CD4-positive, alpha-beta T cell (primary cell): ENCODE data around the gene TSPAN16. TPM values are rescaled to one million over a fixed set of nuclear protein-coding genes. Genes with fewer than 3 reads are reported as not detected.
"Not testable (repeated sequence)": the region's sequence is repeated elsewhere in the genome, so short reads cannot be mapped to it uniquely, and the experiment has no call there.

Experiments
- ATAC-seq: fragments of 200-7000 bp; cut with Tn5 transposase; one replicate; pipeline ENCODE4 v1.10.0; 2022; ENCODE audit warnings: mild to moderate bottlenecking; ENCODE audit not compliant: poor library complexity
- CTCF ChIA-PET: fragments of 350-600 bp; sonication (Branson Sonifier 250); formaldehyde crosslinking; loops from one replicate; lab custom pipeline; 2021; ENCODE audit warnings: antibody characterized with exemption, inconsistent platforms; lab: Charles Lee
- POLR2A ChIA-PET: fragments of 350-600 bp; sonication (Branson Sonifier 250); formaldehyde crosslinking; loops from one replicate; lab custom pipeline; 2021; ENCODE audit warnings: antibody characterized with exemption, inconsistent platforms; lab: Charles Lee
- DNase-seq, 14 experiments: peaks; one replicate each; pipeline ENCODE4 v3.0.0-alpha.2; 2013 to 2020; ENCODE audit warnings: mixed read lengths in 2 of 14
- H3K27ac ChIP-seq, 2 donors: one replicate each; pipeline versions ENCODE4 v1.5.1 to v1.7.0; 2013; ENCODE audit warnings: low read length in 2 of 2, low read depth in 1 of 2, mild to moderate bottlenecking in 1 of 2
- H3K27me3 ChIP-seq, 2 experiments: 1 replicate in 1 of 2; 2 replicates in 1 of 2; pipeline versions ENCODE4 v1.6.1 to v1.7.0; 2013; ENCODE audit warnings: low read length in 2 of 2, control low read depth in 1 of 2, mild to moderate bottlenecking in 1 of 2, moderate library complexity in 1 of 2; ENCODE audit not compliant: insufficient read depth in 2 of 2, control insufficient read depth in 1 of 2
- H3K36me3 ChIP-seq: one replicate; pipeline ENCODE4 v1.6.1; 2013; ENCODE audit warnings: low read length, control low read depth; ENCODE audit not compliant: insufficient read depth
- H3K4me1 ChIP-seq: one replicate; pipeline ENCODE4 v1.6.1; 2013; ENCODE audit warnings: low read length, control low read depth; ENCODE audit not compliant: insufficient read depth
- H3K4me3 ChIP-seq: one replicate; pipeline ENCODE4 v1.5.1; 2013; ENCODE audit warnings: mild to moderate bottlenecking, low read length, moderate library complexity
- H3K9me3 ChIP-seq, 2 experiments: 1 replicate in 1 of 2; 2 replicates in 1 of 2; pipeline versions ENCODE4 v1.6.1 to v1.7.0; 2013; ENCODE audit warnings: low read length in 2 of 2, mild to moderate bottlenecking in 2 of 2, control low read depth in 1 of 2, moderate library complexity in 1 of 2; ENCODE audit not compliant: control insufficient read depth in 1 of 2, insufficient read depth in 1 of 2
- H3K27ac Mint-ChIP-seq: one replicate; pipeline ENCODE4 v1.8.0; 2020; ENCODE audit warnings: mixed read lengths
- H3K27me3 Mint-ChIP-seq: one replicate; pipeline ENCODE4 v1.8.0; 2021; ENCODE audit warnings: mixed read lengths
- H3K36me3 Mint-ChIP-seq: one replicate; pipeline ENCODE4 v1.8.0; 2021; ENCODE audit warnings: low read depth, mixed read lengths
- H3K4me1 Mint-ChIP-seq: one replicate; pipeline ENCODE4 v1.8.0; 2021; ENCODE audit warnings: low read depth, mixed read lengths
- H3K4me3 Mint-ChIP-seq: one replicate; pipeline ENCODE4 v1.8.0; 2020; ENCODE audit warnings: mild to moderate bottlenecking, mixed read lengths
- H3K9me3 Mint-ChIP-seq: one replicate; pipeline ENCODE4 v1.8.0; 2020; ENCODE audit warnings: mixed read lengths
- CTCF ChIP-seq: fragments of 200-600 bp; IDR thresholded peaks from one replicate; pipeline ENCODE4 v1.8.0; 2022; ENCODE audit warnings: antibody characterized with exemption, mild to moderate bottlenecking
- intact Hi-C, 2 experiments: fragments of 100-400 bp; cut with DNase I in 1 of 2; cut with micrococcal nuclease in 1 of 2; formaldehyde crosslinking; loops; one replicate each; pipeline versions ENCODE4 v1.15.1 to v1.9.0; 2023 to 2025; cut with DNase I, micrococcal nuclease
- total RNA-seq, 174 experiments: library from RNA in 2 of 174; stranded (reverse) in 2 of 174; gene quantifications; one replicate each; pipeline ENCODE4 v1.2.3 and lab custom pipeline; 2021 to 2026

Gene TSPAN16
- total RNA-seq, 2 experiments from 2014 or later: not detected

- peaks cover 28% of the 10 kb centered on the region for H3K4me1 Mint-ChIP-seq
- intact Hi-C loops: loop anchor here in 1 of 2 experiments (2.0 kb wide), 2 partner anchors 25 to 33 kb away; no protein-coding TSS in a partner anchor
- H3K36me3 Mint-ChIP-seq: peaks cover 6% of the 10 kb centered on the region
- H3K9me3 Mint-ChIP-seq: no peaks in the 10 kb centered on the region
- H3K27ac ChIP-seq: no peak overlapping the region
- no peak for TF ChIP-seq CTCF
- H3K4me3 ChIP-seq: no peak overlapping the region
- peak overlapping the region; percentile 74 for H3K27ac Mint-ChIP-seq
- peaks cover 6 to 12% of the 10 kb centered on the region in 2 experiments for H3K9me3 ChIP-seq
- peak in 1 of 14 experiments; percentile 15 for DNase-seq
- peaks cover 4% of the 10 kb centered on the region for H3K36me3 ChIP-seq
- H3K4me3 Mint-ChIP-seq: peak overlapping the region; percentile 89
- no peak for ATAC-seq
- H3K27me3 Mint-ChIP-seq: no peaks in the 10 kb centered on the region
- CTCF ChIA-PET: interaction anchor here (2.0 to 2.6 kb wide), 2 partner anchors 34 to 87 kb away, joined by 11 to 19 read pairs; partner anchors contain the start of genes ODAD3 and PRKCSH
- H3K4me1 ChIP-seq: peaks cover 29% of the 10 kb centered on the region
- POLR2A ChIA-PET: interaction anchor here (4.5 kb wide), 1 partner anchor 27 kb away, joined by 86 read pairs; the partner anchor contains the start of gene SWSAP1
- H3K27me3 ChIP-seq: no peaks in the 10 kb centered on the region
These were observed 51.6 kb downstream of the TSPAN16 start for GRCh38 chr19:11347546-11348039.

GRCh38 chr19:11349171-11349570 lies 53.2 kb downstream of the TSPAN16 start:
- intact Hi-C loops: no loop called here
- no peak for DNase-seq
- Histone ChIP-seq H3K27me3 (no peaks in the 10 kb centered on the region), H3K36me3 (no peaks in the 10 kb centered on the region), H3K27ac (no peak overlapping the region), H3K4me1 (peaks cover 29% of the 10 kb centered on the region), H3K9me3 (peaks cover 6 to 12% of the 10 kb centered on the region in 2 experiments), H3K4me3 (no peak overlapping the region)
- Mint-ChIP-seq H3K9me3 (no peaks in the 10 kb centered on the region), H3K27ac (no peak overlapping the region), H3K4me3 (no peak overlapping the region), H3K36me3 (peaks cover 6% of the 10 kb centered on the region), H3K27me3 (no peaks in the 10 kb centered on the region), H3K4me1 (peaks cover 28% of the 10 kb centered on the region)
- no peak for TF ChIP-seq CTCF
- POLR2A ChIA-PET: interaction anchor here (4.5 kb wide), 1 partner anchor 26 kb away, joined by 86 read pairs; the partner anchor contains the start of gene SWSAP1
- CTCF ChIA-PET: interaction anchor here (0.9 kb wide), 1 partner anchor 32 kb away, joined by 3 read pairs; no protein-coding TSS in a partner anchor
- no peak for ATAC-seq

- intact Hi-C loops, CTCF ChIA-PET: not testable (repeated sequence)
- POLR2A ChIA-PET: interaction anchor here (0.7 kb wide), 1 partner anchor 412 kb away, joined by 4 read pairs; no protein-coding TSS in a partner anchor
These were observed 58.1 kb downstream of the TSPAN16 start for GRCh38 chr19:11354102-11354501.

More at GRCh38 chr19:11354102-11354501, 58.1 kb downstream of the TSPAN16 start:
- H3K4me3 Mint-ChIP-seq, H3K27me3 ChIP-seq, H3K36me3 ChIP-seq, ATAC-seq, DNase-seq, H3K4me1 Mint-ChIP-seq, H3K4me3 ChIP-seq, H3K27ac ChIP-seq, H3K27ac Mint-ChIP-seq, H3K9me3 ChIP-seq, H3K36me3 Mint-ChIP-seq, H3K9me3 Mint-ChIP-seq, H3K27me3 Mint-ChIP-seq: not testable (repeated sequence)
- peaks cover 19% of the 10 kb centered on the region for H3K4me1 ChIP-seq
